Activated naive CD8-positive, alpha-beta T cell (primary cell): ENCODE results near the gene CELF2.

Experiments
- H3K27ac Mint-ChIP-seq: one replicate; pipeline ENCODE4 v1.8.0; 2021; ENCODE audit warnings: mixed read lengths
- H3K27me3 Mint-ChIP-seq: one replicate; pipeline ENCODE4 v1.8.0; 2021; ENCODE audit warnings: mixed read lengths
- H3K36me3 Mint-ChIP-seq: one replicate; pipeline ENCODE4 v1.8.0; 2021; ENCODE audit warnings: mixed read lengths
- H3K4me1 Mint-ChIP-seq: one replicate; pipeline ENCODE4 v1.8.0; 2021; ENCODE audit warnings: low read depth, mixed read lengths
- H3K4me3 Mint-ChIP-seq: one replicate; pipeline ENCODE4 v1.8.0; 2021; ENCODE audit warnings: mild to moderate bottlenecking, mixed read lengths
- H3K9me3 Mint-ChIP-seq: one replicate; pipeline ENCODE4 v1.8.0; 2021; ENCODE audit warnings: low read depth, mixed read lengths

Gene CELF2

GRCh38 chr10:11025978-11026377 is 8.3 kb downstream of the CELF2 start:
- H3K27me3 Mint-ChIP-seq: peaks cover 17% of the 10 kb centered on the region
- no peak overlapping the region for H3K27ac Mint-ChIP-seq
- H3K4me3 Mint-ChIP-seq: no peak overlapping the region
- H3K9me3 Mint-ChIP-seq: no peaks in the 10 kb centered on the region
- no peaks in the 10 kb centered on the region for H3K36me3 Mint-ChIP-seq
- no peaks in the 10 kb centered on the region for H3K4me1 Mint-ChIP-seq

DNA sequence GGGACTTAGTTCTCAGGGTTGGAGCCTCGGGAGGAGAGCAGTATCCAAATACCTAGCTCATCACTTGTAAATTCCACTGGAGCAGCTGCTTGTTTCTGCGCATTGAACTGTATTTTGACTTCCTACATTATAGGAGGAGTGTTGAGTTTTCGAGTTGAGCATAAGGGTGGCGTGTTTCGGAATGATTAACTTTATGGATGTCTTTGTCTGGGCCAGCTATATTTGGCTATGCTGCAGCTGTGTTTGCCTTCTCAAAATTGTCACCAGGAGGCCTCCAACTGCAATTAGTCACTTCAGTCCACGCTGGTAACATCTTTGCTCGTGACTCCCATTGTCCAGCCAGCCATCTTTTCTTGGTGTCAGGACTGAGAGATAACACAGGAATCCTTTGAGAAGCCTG is 9.1 kb downstream of the CELF2 start:
- Mint-ChIP-seq H3K27ac (no peak overlapping the region), H3K36me3 (no peaks in the 10 kb centered on the region), H3K4me1 (no peaks in the 10 kb centered on the region), H3K9me3 (no peaks in the 10 kb centered on the region), H3K4me3 (no peak overlapping the region), H3K27me3 (peaks cover 12% of the 10 kb centered on the region)

GRCh38 chr10:11034762-11035161 is 17.1 kb downstream of the CELF2 start:
- H3K4me3 Mint-ChIP-seq: no peak overlapping the region
- H3K4me1 Mint-ChIP-seq: peaks cover 5% of the 10 kb centered on the region
- no peaks in the 10 kb centered on the region for H3K36me3 Mint-ChIP-seq
- no peaks in the 10 kb centered on the region for H3K9me3 Mint-ChIP-seq
- no peaks in the 10 kb centered on the region for H3K27me3 Mint-ChIP-seq
- H3K27ac Mint-ChIP-seq: no peak overlapping the region

GRCh38 chr10:11035301-11035991 is 17.8 kb downstream of the CELF2 start:
- Mint-ChIP-seq H3K27ac (no peak overlapping the region), H3K9me3 (no peaks in the 10 kb centered on the region), H3K4me1 (peaks cover 5% of the 10 kb centered on the region), H3K36me3 (no peaks in the 10 kb centered on the region), H3K27me3 (no peaks in the 10 kb centered on the region), H3K4me3 (no peak overlapping the region)

GRCh38 chr10:11036424-11037011 is 18.8 kb downstream of the CELF2 start:
- H3K36me3 Mint-ChIP-seq: no peaks in the 10 kb centered on the region
- no peaks in the 10 kb centered on the region for H3K27me3 Mint-ChIP-seq
- no peak overlapping the region for H3K4me3 Mint-ChIP-seq
- H3K4me1 Mint-ChIP-seq: peaks cover 5% of the 10 kb centered on the region
- no peak overlapping the region for H3K27ac Mint-ChIP-seq
- H3K9me3 Mint-ChIP-seq: no peaks in the 10 kb centered on the region

DNA sequence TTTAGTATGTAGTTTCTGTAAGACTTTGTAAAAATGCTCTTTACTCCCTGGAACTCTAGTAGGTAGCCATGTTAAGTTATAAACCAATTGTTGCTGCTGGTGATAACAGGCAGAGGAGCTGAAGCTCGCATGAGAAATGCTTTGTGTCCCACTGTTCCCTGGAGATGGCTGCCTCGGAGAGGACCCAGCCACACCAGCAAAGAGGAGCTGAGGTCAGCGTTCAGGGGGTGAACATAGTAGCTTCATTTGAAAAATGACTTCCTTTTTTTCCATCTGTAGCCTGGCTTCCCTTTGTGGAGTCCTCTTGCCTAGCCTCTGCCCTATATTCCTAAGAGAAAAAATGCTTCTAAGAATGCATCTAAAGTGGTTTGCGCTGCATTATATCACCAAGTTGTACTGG is 20.3 kb downstream of the CELF2 start:
- Mint-ChIP-seq H3K27ac (no peak overlapping the region), H3K4me1 (peaks cover 7% of the 10 kb centered on the region), H3K9me3 (no peaks in the 10 kb centered on the region), H3K4me3 (no peak overlapping the region), H3K36me3 (no peaks in the 10 kb centered on the region), H3K27me3 (no peaks in the 10 kb centered on the region)

GRCh38 chr10:11042357-11042756 is 24.7 kb downstream of the CELF2 start:
- Mint-ChIP-seq H3K27me3 (peaks cover 2% of the 10 kb centered on the region), H3K36me3 (peaks cover 2% of the 10 kb centered on the region), H3K27ac (no peak overlapping the region), H3K4me1 (peaks cover 2% of the 10 kb centered on the region), H3K4me3 (no peak overlapping the region), H3K9me3 (no peaks in the 10 kb centered on the region)

GRCh38 chr10:11043039-11043438 is 25.4 kb downstream of the CELF2 start:
- peaks cover 2% of the 10 kb centered on the region for H3K4me1 Mint-ChIP-seq
- peaks cover 2% of the 10 kb centered on the region for H3K36me3 Mint-ChIP-seq
- no peaks in the 10 kb centered on the region for H3K9me3 Mint-ChIP-seq
- no peak overlapping the region for H3K27ac Mint-ChIP-seq
- peaks cover 2% of the 10 kb centered on the region for H3K27me3 Mint-ChIP-seq
- H3K4me3 Mint-ChIP-seq: no peak overlapping the region

DNA sequence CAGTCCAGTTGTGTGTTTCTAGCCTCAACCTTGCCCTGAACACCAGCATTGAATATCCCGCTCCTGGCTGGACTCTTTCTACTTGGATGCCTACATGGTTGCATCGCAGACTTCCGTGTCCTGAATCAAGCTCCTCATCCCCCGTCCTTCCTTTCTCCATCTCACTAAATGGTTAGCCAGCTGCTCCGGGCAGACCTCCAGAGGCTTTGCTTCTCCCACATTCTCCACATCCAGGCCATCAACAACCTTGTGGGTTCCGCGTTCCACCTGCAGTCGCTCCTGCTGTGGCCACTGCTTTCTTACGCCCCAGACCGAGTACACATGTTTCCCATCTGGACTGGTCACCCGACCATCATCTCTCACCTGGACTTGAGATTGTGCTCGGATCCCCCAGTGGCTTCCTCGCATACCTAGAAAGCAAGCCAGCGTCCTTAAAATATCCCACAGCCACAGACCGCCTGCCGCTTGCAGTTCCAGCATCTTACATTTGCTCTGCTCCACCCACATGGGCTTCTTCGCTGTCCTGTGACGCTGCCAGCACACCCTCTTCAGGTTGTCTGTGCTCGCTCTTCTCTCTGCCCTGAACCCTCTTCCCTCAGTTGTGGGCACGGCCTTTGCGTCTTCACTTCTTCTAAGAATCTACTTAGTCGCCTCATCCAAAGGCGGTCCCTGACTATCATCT is 25.9 kb downstream of the CELF2 start:
- Mint-ChIP-seq H3K4me3 (no peak overlapping the region), H3K4me1 (peaks cover 2% of the 10 kb centered on the region), H3K9me3 (no peaks in the 10 kb centered on the region), H3K27me3 (peaks cover 2% of the 10 kb centered on the region), H3K36me3 (peaks cover 2% of the 10 kb centered on the region), H3K27ac (no peak overlapping the region)

DNA sequence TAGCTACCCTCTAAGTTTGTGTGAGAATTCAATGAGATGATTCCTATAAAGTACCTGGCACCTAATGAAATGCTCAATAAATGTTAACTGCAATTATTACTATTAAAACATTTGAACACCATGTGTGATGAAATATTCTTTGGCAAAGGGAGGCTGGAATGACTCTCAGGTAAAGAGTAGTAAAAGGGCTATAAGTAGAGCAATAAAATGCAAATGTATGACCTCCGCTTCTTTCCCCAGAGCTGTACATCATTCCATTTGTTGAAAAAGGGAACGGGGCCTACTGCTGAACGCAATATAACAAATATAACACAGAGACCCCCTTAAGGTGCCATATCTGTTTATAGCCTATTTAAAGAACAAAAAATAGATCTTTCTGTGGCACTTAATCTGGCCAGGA is 27.8 kb downstream of the CELF2 start:
- Mint-ChIP-seq H3K4me1 (peaks cover 2% of the 10 kb centered on the region), H3K36me3 (peaks cover 2% of the 10 kb centered on the region), H3K27ac (no peak overlapping the region), H3K27me3 (peaks cover 2% of the 10 kb centered on the region), H3K4me3 (no peak overlapping the region), H3K9me3 (no peaks in the 10 kb centered on the region)

GRCh38 chr10:11045995-11046775 is 28.5 kb downstream of the CELF2 start:
- Mint-ChIP-seq H3K27me3 (peaks cover 2% of the 10 kb centered on the region), H3K9me3 (no peaks in the 10 kb centered on the region), H3K4me3 (no peak overlapping the region), H3K36me3 (peaks cover 2% of the 10 kb centered on the region), H3K4me1 (peaks cover 2% of the 10 kb centered on the region), H3K27ac (no peak overlapping the region)

DNA sequence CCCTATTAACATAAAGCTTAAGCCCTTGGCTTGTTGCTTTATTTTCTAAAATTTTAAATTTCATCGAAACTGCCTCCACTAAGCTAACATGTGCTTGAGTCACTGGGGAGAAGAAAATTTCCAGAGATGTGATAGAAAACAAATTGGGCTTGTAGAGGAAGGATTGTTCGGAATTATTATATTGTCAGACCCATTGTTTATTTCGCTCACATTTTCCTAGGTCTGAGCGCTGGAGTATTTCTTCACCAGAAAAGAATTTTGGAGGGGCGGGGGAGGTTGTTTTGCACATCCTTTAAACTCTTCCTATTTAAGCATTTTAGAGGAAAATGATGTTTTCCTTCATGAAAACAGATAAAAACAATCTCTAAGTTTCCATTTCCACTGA is 29.1 kb downstream of the CELF2 start:
- H3K4me1 Mint-ChIP-seq: peaks cover 2% of the 10 kb centered on the region
- H3K36me3 Mint-ChIP-seq: peaks cover 2% of the 10 kb centered on the region
- H3K9me3 Mint-ChIP-seq: no peaks in the 10 kb centered on the region
- H3K4me3 Mint-ChIP-seq: no peak overlapping the region
- H3K27ac Mint-ChIP-seq: no peak overlapping the region
- peaks cover 2% of the 10 kb centered on the region for H3K27me3 Mint-ChIP-seq

- H3K4me1 Mint-ChIP-seq: no peaks in the 10 kb centered on the region
- peaks cover 2% of the 10 kb centered on the region for H3K36me3 Mint-ChIP-seq
- H3K4me3 Mint-ChIP-seq: no peak overlapping the region
- no peak overlapping the region for H3K27ac Mint-ChIP-seq
- H3K27me3 Mint-ChIP-seq: peaks cover 2% of the 10 kb centered on the region
- H3K9me3 Mint-ChIP-seq: no peaks in the 10 kb centered on the region
Measured at GRCh38 chr10:11048707-11049278, 31.1 kb downstream of the CELF2 start.

- no peak overlapping the region for H3K4me3 Mint-ChIP-seq
- H3K27ac Mint-ChIP-seq: no peak overlapping the region
- H3K27me3 Mint-ChIP-seq: no peaks in the 10 kb centered on the region
- H3K36me3 Mint-ChIP-seq: peaks cover 2% of the 10 kb centered on the region
- H3K9me3 Mint-ChIP-seq: no peaks in the 10 kb centered on the region
- no peaks in the 10 kb centered on the region for H3K4me1 Mint-ChIP-seq
Measured at GRCh38 chr10:11049806-11050205, 32.1 kb downstream of the CELF2 start.
